NCI-H2029 treated with DMSO at 0.1 percent for 48 hours (cell line): Measurements from ENCODE around the gene KRT78.
A peak's percentile ranks its signal among the peaks of the same experiment; 100 is the strongest.
"Not testable (repeated sequence)": the region's sequence is repeated elsewhere in the genome, so short reads cannot be mapped to it uniquely, and the experiment has no call there.

Experiments used
- DNase-seq: peaks from one replicate; lab custom pipeline; 2025; lab: John Stamatoyannopoulos, UW

Gene KRT78

GRCh38 chr12:52872644-52873389, 24.0 kb upstream of the KRT78 start:
- no peak for DNase-seq

GRCh38 chr12:52871291-52872039, 22.7 kb upstream of the KRT78 start:
- DNase-seq = no peak

- no peak for DNase-seq
Observed at GRCh38 chr12:52870361-52871290, 21.8 kb upstream of the KRT78 start.

- no peak for DNase-seq
Observed at GRCh38 chr12:52867642-52868041, 18.8 kb upstream of the KRT78 start.

- no peak for DNase-seq
Observed at GRCh38 chr12:52867152-52867551, 18.4 kb upstream of the KRT78 start.

GRCh38 chr12:52865090-52865944, 16.5 kb upstream of the KRT78 start:
- DNase-seq = peak; percentile 82

GRCh38 chr12:52862023-52862422, 13.2 kb upstream of the KRT78 start:
- no peak for DNase-seq

- DNase-seq = no peak
Observed at GRCh38 chr12:52861511-52861910, 12.7 kb upstream of the KRT78 start.

- no peak for DNase-seq
Observed at GRCh38 chr12:52860102-52860823, 11.5 kb upstream of the KRT78 start.

GRCh38 chr12:52857500-52857899, 8.7 kb upstream of the KRT78 start:
- DNase-seq = no peak

- no peak for DNase-seq
Observed at GRCh38 chr12:52856787-52857186, 8.0 kb upstream of the KRT78 start.

- DNase-seq = not testable (repeated sequence)
Observed at GRCh38 chr12:52856077-52856476, 7.3 kb upstream of the KRT78 start.

GRCh38 chr12:52851787-52852186, 3.0 kb upstream of the KRT78 start:
- no peak for DNase-seq

- DNase-seq = no peak
Observed at GRCh38 chr12:52850681-52851080, 1.9 kb upstream of the KRT78 start.

GRCh38 chr12:52849511-52849910, 717 bp upstream of the KRT78 start:
- DNase-seq = no peak

- DNase-seq = no peak
Observed at GRCh38 chr12:52847335-52848102, 1.3 kb downstream of the KRT78 start.

- no peak for DNase-seq
Observed at GRCh38 chr12:52846356-52846970, 2.3 kb downstream of the KRT78 start.

GRCh38 chr12:52845946-52846345, 2.8 kb downstream of the KRT78 start:
- no peak for DNase-seq

- DNase-seq = no peak
Observed at GRCh38 chr12:52844386-52844785, 4.4 kb downstream of the KRT78 start.
